ENCODE data around the gene PNP.
A peak's percentile ranks its signal among the peaks of the same experiment; 100 is the strongest.
"Not testable (repeated sequence)": the region's sequence is repeated elsewhere in the genome, so short reads cannot be mapped to it uniquely, and the experiment has no call there.

PNP gene

DNA sequence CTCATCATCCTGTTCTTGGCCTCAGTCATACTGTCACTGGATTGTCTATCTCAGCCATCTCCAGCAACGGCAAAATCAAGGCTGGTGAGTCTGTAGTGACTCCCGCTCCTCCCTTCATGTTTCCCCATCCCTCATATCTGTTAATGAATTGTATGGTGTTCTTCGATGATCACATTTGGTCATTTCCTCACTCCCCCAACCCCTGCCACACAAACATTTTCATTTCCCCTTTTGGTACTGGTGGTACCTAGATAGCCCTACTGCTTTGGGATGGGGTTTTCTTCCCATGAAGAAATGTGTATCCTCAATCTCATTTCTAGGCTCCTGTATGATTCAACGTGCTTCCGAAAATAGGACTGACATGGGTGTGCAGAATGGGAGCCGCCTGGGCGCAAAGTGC lies 30.5 kb upstream of the PNP start:
- no peak overlapping the region for H3K4me3 ChIP-seq (replicated peaks; ENCODE audit: low read depth, low read length)
- DNase-seq (ENCODE audit: low read depth) = no peak
- TF ChIP-seq, protein P1, sequence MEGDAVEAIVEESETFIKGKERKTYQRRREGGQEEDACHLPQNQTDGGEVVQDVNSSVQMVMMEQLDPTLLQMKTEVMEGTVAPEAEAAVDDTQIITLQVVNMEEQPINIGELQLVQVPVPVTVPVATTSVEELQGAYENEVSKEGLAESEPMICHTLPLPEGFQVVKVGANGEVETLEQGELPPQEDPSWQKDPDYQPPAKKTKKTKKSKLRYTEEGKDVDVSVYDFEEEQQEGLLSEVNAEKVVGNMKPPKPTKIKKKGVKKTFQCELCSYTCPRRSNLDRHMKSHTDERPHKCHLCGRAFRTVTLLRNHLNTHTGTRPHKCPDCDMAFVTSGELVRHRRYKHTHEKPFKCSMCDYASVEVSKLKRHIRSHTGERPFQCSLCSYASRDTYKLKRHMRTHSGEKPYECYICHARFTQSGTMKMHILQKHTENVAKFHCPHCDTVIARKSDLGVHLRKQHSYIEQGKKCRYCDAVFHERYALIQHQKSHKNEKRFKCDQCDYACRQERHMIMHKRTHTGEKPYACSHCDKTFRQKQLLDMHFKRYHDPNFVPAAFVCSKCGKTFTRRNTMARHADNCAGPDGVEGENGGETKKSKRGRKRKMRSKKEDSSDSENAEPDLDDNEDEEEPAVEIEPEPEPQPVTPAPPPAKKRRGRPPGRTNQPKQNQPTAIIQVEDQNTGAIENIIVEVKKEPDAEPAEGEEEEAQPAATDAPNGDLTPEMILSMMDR (IDR thresholded peaks at IDR 0.05; ENCODE audit: low read length, missing control alignments) = no peak

DNA sequence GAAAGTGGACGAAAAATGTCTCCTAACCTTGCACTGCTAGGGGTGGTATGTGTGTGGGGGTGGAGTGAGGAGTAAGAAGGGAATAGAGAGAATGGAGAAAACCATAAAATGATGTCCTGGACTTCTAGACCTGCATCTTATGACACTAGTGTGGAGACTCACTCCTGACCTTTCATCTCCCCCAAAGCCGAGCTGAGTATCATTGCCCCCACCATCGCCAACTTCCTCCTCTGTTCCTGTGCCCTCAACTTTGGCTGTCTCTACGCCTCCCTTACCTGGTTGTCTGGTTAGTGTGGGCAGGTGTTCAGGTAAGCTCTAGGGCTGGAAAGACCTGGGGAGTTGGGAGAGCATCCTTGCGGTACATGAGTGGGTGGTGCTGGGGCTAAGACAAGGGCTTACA lies 28.7 kb upstream of the PNP start:
- no peak overlapping the region for H3K4me3 ChIP-seq (replicated peaks; ENCODE audit: low read depth, low read length)
- no peak for DNase-seq (ENCODE audit: low read depth)
- TF ChIP-seq, protein P1 (IDR thresholded peaks at IDR 0.05; ENCODE audit: low read length, missing control alignments) = no peak

DNA sequence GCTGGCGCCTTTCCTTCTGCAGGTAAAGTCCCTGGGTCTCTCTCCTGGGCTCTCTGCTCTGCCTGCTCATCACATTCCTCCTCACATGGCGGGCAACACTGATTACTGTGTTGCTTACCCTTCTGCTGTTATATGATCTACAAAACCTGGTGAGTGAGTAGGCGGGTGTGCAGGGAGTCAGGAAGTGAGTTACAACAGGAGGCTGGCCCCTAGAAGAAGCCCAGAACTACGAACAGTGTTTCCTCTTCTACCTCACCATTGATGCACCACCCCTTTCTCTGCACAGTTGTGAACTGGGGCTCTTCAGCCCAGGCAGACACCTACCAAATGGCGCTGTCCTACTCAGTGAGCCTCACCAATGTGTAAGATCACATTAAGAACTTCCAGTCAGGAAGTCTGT lies 28.3 kb upstream of the PNP start:
- DNase-seq (ENCODE audit: low read depth) = no peak

DNA sequence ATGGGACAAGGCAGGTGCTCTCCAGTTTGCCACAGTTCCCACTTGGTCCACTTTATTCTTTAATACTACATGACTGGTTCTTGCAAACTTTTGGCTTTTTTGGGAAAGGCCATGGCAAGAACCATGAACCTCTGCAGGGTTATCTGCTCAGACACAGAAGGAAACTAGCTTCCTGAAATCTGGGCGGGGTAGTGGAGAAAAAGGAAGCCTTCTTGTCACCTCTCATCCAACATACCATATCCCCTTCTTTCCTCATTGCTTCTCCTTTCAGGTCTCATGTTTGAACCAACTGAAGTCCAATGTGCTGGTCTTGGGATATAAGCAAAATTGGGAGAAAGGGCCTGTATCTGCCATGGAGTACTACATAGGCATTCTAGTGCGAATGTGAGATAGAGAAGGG lies 27.7 kb upstream of the PNP start:
- no peak overlapping the region for H3K4me3 ChIP-seq (replicated peaks; ENCODE audit: low read depth, low read length)
- TF ChIP-seq, protein P1 (IDR thresholded peaks at IDR 0.05; ENCODE audit: low read length, missing control alignments) = no peak
- DNase-seq (ENCODE audit: low read depth) = no peak

More for the DNA sequence above, 28.3 kb upstream of the PNP start:
- H3K4me3 ChIP-seq (replicated peaks; ENCODE audit: low read depth, low read length) = no peak overlapping the region
- TF ChIP-seq, protein P1 (IDR thresholded peaks at IDR 0.05; ENCODE audit: low read length, missing control alignments) = no peak

DNA sequence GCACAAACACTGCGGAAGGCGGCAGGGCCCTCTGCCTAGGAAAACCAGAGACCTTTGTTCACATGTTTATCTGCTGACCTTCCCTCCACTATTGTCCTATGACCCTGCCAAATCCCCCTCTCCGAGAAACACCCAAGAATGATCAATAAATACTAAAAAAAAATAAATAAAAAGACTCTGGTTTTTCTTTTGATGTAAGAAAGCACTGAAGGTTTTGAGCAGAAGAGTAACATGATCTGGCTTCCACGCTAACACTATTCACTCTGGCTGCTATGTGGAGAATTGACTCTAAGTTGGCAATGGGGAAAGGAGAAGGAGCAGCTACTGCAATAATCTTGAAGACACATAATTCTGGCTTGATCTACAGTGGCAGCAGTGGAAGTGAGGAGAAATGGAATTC lies 25.6 kb upstream of the PNP start:
- not testable (repeated sequence) for DNase-seq (ENCODE audit: low read depth); H3K4me3 ChIP-seq (replicated peaks; ENCODE audit: low read depth, low read length)

DNA sequence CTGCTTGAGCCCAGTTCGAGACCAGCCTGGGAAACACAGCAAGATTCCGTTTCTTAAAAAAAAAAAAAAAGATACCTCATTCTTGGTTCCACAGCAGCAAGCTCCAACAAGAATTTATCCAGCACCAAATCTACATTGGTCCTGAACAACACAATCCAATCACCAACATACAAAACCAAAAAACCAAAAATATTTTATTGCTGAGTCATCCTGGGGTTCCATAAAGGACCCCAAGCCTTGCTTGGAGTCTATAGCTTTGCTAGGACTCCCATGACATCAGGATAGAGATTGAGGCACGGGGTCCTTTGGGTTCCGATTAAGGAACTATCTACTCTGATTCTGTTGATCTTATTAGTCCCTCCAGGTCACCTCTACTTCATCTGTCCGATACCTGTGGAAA lies 22.3 kb upstream of the PNP start:
- H3K4me3 ChIP-seq (replicated peaks; ENCODE audit: low read depth, low read length) = no peak overlapping the region
- no peak for DNase-seq (ENCODE audit: low read depth)
- TF ChIP-seq, protein P1 (IDR thresholded peaks at IDR 0.05; ENCODE audit: low read length, missing control alignments) = no peak

DNA sequence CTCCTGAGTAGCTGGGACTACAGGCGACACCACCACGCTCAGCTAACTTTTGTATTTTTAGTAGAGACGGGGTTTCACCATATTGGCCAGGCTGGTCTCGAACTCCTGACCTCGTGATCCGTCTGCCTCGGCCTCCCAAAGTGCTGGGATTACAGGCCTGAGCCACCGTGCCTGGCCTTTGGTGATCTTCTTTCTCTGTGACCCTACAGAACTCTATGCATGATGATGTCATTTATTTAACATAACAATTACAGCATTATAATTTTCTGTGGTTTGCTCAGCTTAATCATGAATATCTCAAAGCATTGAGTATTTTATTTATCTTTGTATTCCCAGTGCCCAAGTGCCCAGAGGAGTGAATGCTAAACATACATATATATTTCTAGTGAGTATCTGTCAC lies 16.4 kb upstream of the PNP start:
- not testable (repeated sequence) for H3K4me3 ChIP-seq (replicated peaks; ENCODE audit: low read depth, low read length); DNase-seq (ENCODE audit: low read depth)

DNA sequence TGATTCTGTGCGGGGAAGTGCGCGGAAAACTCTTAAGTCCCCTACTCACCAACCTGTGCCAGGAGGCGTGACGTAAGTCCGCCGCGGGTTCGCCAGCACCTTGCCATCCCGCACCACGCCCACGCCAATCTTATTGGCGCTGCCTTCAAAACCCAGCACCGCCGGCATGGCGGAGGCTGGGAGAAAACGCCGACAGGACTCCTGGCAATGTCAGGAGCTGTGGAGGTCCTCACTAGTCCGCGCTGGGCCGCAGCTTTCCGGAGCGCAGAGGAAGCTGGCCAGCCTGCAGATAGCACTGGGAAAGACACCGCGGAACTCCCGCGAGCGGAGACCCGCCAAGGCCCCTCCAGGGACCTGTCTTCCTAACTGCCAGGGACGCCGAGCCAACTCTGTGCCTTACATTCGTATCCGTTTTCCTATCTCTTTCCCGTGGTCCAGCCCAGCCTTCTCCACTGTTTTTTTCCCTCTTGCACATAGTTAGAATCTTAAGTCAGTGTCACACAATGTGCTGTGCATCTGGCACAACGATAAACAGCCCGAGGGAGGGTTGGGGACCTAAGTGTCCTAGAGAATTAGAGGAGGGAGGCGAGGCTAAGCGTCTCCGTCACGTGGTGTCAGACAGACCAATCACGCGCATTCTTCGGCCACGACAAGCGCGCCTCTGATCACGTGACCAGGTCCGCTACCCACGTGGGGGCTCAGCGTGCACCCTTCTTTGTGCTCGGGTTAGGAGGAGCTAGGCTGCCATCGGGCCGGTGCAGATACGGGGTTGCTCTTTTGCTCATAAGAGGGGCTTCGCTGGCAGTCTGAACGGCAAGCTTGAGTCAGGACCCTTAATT lies 14.5 kb upstream of the PNP start, which contains the start of the genes APEX1 and OSGEP:
TSS of gene APEX1 (plus strand) at position 711 of the 839 bp plus-strand sequence. CDS start 420 bp downstream, outside the sequence.
TSS of gene OSGEP (minus strand) at position 297 of the 839 bp plus-strand sequence. CDS start at position 168, 129 bp downstream.
- TF ChIP-seq, protein P1 (IDR thresholded peaks at IDR 0.05; ENCODE audit: low read length, missing control alignments) = no peak
- DNase-seq (ENCODE audit: low read depth) = peak; percentile 100
- peak within 1 kb of the TSS; percentile 92 for H3K4me3 ChIP-seq (replicated peaks; ENCODE audit: low read depth, low read length)
